ENCODE data around the gene BACH2. TPM values are rescaled to one million over a fixed set of nuclear protein-coding genes. Genes with fewer than 3 reads are reported as not detected.
A peak's percentile ranks its signal among the peaks of the same experiment; 100 is the strongest.
"Not testable (repeated sequence)": the region's sequence is repeated elsewhere in the genome, so short reads cannot be mapped to it uniquely, and the experiment has no call there.

Gene BACH2
- total RNA-seq, 1 donor from 2014 or later = 3.9 TPM

- H3K9me3 Mint-ChIP-seq = no peaks in the 10 kb centered on the region
- H3K27me3 Mint-ChIP-seq (ENCODE audit: insufficient read depth, low read depth) = no peaks in the 10 kb centered on the region
- no peaks in the 10 kb centered on the region for H3K36me3 ChIP-seq
- DNase-seq (ENCODE audit: low spot score) = no peak
- H3K27ac Mint-ChIP-seq = no peak overlapping the region
- no peak overlapping the region for H3K9ac ChIP-seq
- peaks cover 18% of the 10 kb centered on the region for H3K4me1 Mint-ChIP-seq
- H3K27ac ChIP-seq = no peak overlapping the region
- H3K4me1 ChIP-seq = peaks cover 32% of the 10 kb centered on the region
- peaks cover 2% of the 10 kb centered on the region for H3K36me3 Mint-ChIP-seq
- H2AFZ ChIP-seq (replicated peaks) = no peak overlapping the region
- H3K4me3 Mint-ChIP-seq = no peak overlapping the region
- H3F3A ChIP-seq (ENCODE audit: low read depth) = peaks cover 4% of the 10 kb centered on the region
- no peak overlapping the region for H3K4me3 ChIP-seq
- no peaks in the 10 kb centered on the region for H3K27me3 ChIP-seq
- no peaks in the 10 kb centered on the region for H3K9me3 ChIP-seq (ENCODE audit: low read depth)
- H3K4me2 ChIP-seq = no peak overlapping the region
- no peaks in the 10 kb centered on the region for H4K20me1 ChIP-seq (ENCODE audit: low read depth)
- H3K79me2 ChIP-seq (ENCODE audit: low read depth) = no peaks in the 10 kb centered on the region
- TF ChIP-seq CTCF (IDR thresholded peaks at IDR 0.05) (no peak), EZH2phosphoT487 (IDR thresholded peaks at IDR 0.05) (no peak), EZH2 (IDR thresholded peaks at IDR 0.05) (no peak)
Observed at GRCh38 chr6:89975366-89975765, 321.3 kb downstream of the BACH2 start.

GRCh38 chr6:89974834-89975233 is 321.8 kb downstream of the BACH2 start:
- Mint-ChIP-seq H3K27ac (no peak overlapping the region), H3K4me3 (no peak overlapping the region)
- no peak overlapping the region for H2AFZ ChIP-seq (replicated peaks)

GRCh38 chr6:89972025-89972381 is 324.6 kb downstream of the BACH2 start:
- H3K4me1 ChIP-seq = peaks cover 14% of the 10 kb centered on the region
- H3K9ac ChIP-seq = no peak overlapping the region
- no peaks in the 10 kb centered on the region for H3K9me3 ChIP-seq (ENCODE audit: low read depth)
- no peaks in the 10 kb centered on the region for H3K36me3 ChIP-seq
- no peak overlapping the region for H3K27ac ChIP-seq
- H2AFZ ChIP-seq (replicated peaks) = no peak overlapping the region
- no peaks in the 10 kb centered on the region for H3K27me3 Mint-ChIP-seq (ENCODE audit: insufficient read depth, low read depth)
- peaks cover 2% of the 10 kb centered on the region for H3K36me3 Mint-ChIP-seq
- H3F3A ChIP-seq (ENCODE audit: low read depth) = peaks cover 4% of the 10 kb centered on the region
- no peak overlapping the region for H3K4me3 ChIP-seq
- no peaks in the 10 kb centered on the region for H4K20me1 ChIP-seq (ENCODE audit: low read depth)
- H3K27ac Mint-ChIP-seq = peak overlapping the region; percentile 43
- H3K27me3 ChIP-seq = no peaks in the 10 kb centered on the region
- no peak overlapping the region for H3K4me2 ChIP-seq
- DNase-seq (ENCODE audit: low spot score) = no peak
- peaks cover 18% of the 10 kb centered on the region for H3K4me1 Mint-ChIP-seq
- no peaks in the 10 kb centered on the region for H3K9me3 Mint-ChIP-seq
- TF ChIP-seq CTCF (IDR thresholded peaks at IDR 0.05) (no peak), EZH2phosphoT487 (IDR thresholded peaks at IDR 0.05) (no peak), EZH2 (IDR thresholded peaks at IDR 0.05) (no peak)
- no peaks in the 10 kb centered on the region for H3K79me2 ChIP-seq (ENCODE audit: low read depth)
- H3K4me3 Mint-ChIP-seq = no peak overlapping the region

More at GRCh38 chr6:89974834-89975233, 321.8 kb downstream of the BACH2 start:
- H3K36me3 Mint-ChIP-seq = peaks cover 2% of the 10 kb centered on the region
- no peak for TF ChIP-seq EZH2 (IDR thresholded peaks at IDR 0.05)
- TF ChIP-seq EZH2phosphoT487 (IDR thresholded peaks at IDR 0.05) = no peak
- TF ChIP-seq CTCF (IDR thresholded peaks at IDR 0.05) = no peak
- no peak for DNase-seq (ENCODE audit: low spot score)
- H3K27me3 Mint-ChIP-seq (ENCODE audit: insufficient read depth, low read depth) = no peaks in the 10 kb centered on the region
- Histone ChIP-seq H3K4me3 (no peak overlapping the region), H3K27me3 (no peaks in the 10 kb centered on the region), H3K4me1 (peaks cover 32% of the 10 kb centered on the region), H3K4me2 (no peak overlapping the region), H3K9me3 (ENCODE audit: low read depth) (no peaks in the 10 kb centered on the region), H3F3A (ENCODE audit: low read depth) (peaks cover 4% of the 10 kb centered on the region), H4K20me1 (ENCODE audit: low read depth) (no peaks in the 10 kb centered on the region), H3K27ac (no peak overlapping the region), H3K9ac (no peak overlapping the region), H3K79me2 (ENCODE audit: low read depth) (no peaks in the 10 kb centered on the region), H3K36me3 (no peaks in the 10 kb centered on the region)
- no peaks in the 10 kb centered on the region for H3K9me3 Mint-ChIP-seq
- H3K4me1 Mint-ChIP-seq = peaks cover 18% of the 10 kb centered on the region

GRCh38 chr6:89971338-89972024 is 325.2 kb downstream of the BACH2 start:
- H3K4me3 ChIP-seq; H3K27ac ChIP-seq; DNase-seq (ENCODE audit: low spot score); H4K20me1 ChIP-seq (ENCODE audit: low read depth); H3K9ac ChIP-seq; H2AFZ ChIP-seq (replicated peaks); H3K27me3 ChIP-seq; H3K9me3 ChIP-seq (ENCODE audit: low read depth); H3K4me3 Mint-ChIP-seq; H3K4me2 ChIP-seq; H3K9me3 Mint-ChIP-seq; H3K36me3 ChIP-seq; H3F3A ChIP-seq (ENCODE audit: low read depth); H3K79me2 ChIP-seq (ENCODE audit: low read depth); H3K36me3 Mint-ChIP-seq; H3K27me3 Mint-ChIP-seq (ENCODE audit: insufficient read depth, low read depth); H3K4me1 ChIP-seq: not testable (repeated sequence)
- peaks cover 13% of the 10 kb centered on the region for H3K4me1 Mint-ChIP-seq
- H3K27ac Mint-ChIP-seq = peak overlapping the region; percentile 43

Data from neural progenitor cell (in vitro differentiated cells).